OCI-LY7 (cell line): ENCODE measurements around the gene GHDC. TPM values are rescaled to one million over a fixed set of nuclear protein-coding genes. Genes with fewer than 3 reads are reported as not detected.

Source experiments
- BruUV-seq: library from RNA; stranded (reverse); fragments of 400-500 nt; replicated peaks from 2 replicates; lab custom pipeline; 2021; lab: Mats Ljungman, UMichigan
- CTCF ChIA-PET: fragments of 300-600 bp; sonication (Branson Sonifier 250); formaldehyde crosslinking; loops from one replicate; lab custom pipeline; 2022; ENCODE audit warnings: antibody characterized with exemption; ENCODE audit not compliant: unreplicated experiment; lab: Charles Lee
- POLR2A ChIA-PET: fragments of 300-600 bp; sonication (Branson Sonifier 250); formaldehyde crosslinking; loops from one replicate; lab custom pipeline; 2022; ENCODE audit warnings: antibody characterized with exemption; lab: Charles Lee
- DNase-seq: peaks from one replicate; pipeline ENCODE4 v3.0.0-alpha.2; 2015; ENCODE audit warnings: low spot score
- H2AFZ ChIP-seq: fragments of 200-600 bp; sonication (generic), shearing (Covaris generic); 2 replicates; pipeline ENCODE4 v1.6.1; 2014; ENCODE audit warnings: mild to moderate bottlenecking, antibody characterized with exemption, low read length, moderate library complexity
- H3K27ac ChIP-seq: fragments of 200-600 bp; sonication (generic); 2 replicates; pipeline ENCODE4 v1.5.1; 2014; ENCODE audit warnings: mixed run types, low read depth, mild to moderate bottlenecking, moderate library complexity, low read length, inconsistent platforms; ENCODE audit not compliant: poor library complexity, severe bottlenecking
- H3K36me3 ChIP-seq: fragments of 200-600 bp; sonication (generic); 2 replicates; pipeline ENCODE4 v1.6.1; 2014; ENCODE audit warnings: mild to moderate bottlenecking, antibody characterized with exemption, low read length, moderate library complexity, mixed read lengths; ENCODE audit not compliant: insufficient read depth
- H3K4me1 ChIP-seq: fragments of 200-600 bp; sonication (generic); 2 replicates; pipeline ENCODE4 v1.5.1; 2014; ENCODE audit warnings: mild to moderate bottlenecking, low read length; ENCODE audit not compliant: insufficient read depth, poor library complexity, severe bottlenecking
- H3K4me2 ChIP-seq: fragments of 200-600 bp; sonication (generic); 2 replicates; pipeline ENCODE4 v1.6.1; 2014; ENCODE audit warnings: mild to moderate bottlenecking, low read length
- H3K4me3 ChIP-seq: fragments of 200-600 bp; sonication (generic); 2 replicates; pipeline ENCODE4 v1.5.1; 2014; ENCODE audit warnings: mild to moderate bottlenecking, low read depth, low read length; ENCODE audit not compliant: poor library complexity, severe bottlenecking
- H3K79me2 ChIP-seq: fragments of 200-600 bp; sonication (generic); 2 replicates; pipeline ENCODE4 v1.6.1; 2016; ENCODE audit warnings: low read depth, mild to moderate bottlenecking, low read length, moderate library complexity, mixed read lengths; ENCODE audit not compliant: insufficient read depth
- H3K9me2 ChIP-seq: fragments of 200-600 bp; sonication (generic); 2 replicates; pipeline ENCODE4 v1.6.1; 2016; ENCODE audit warnings: mild to moderate bottlenecking, low read length, mixed read lengths; ENCODE audit not compliant: insufficient read depth
- H3K9me3 ChIP-seq: fragments of 200-600 bp; sonication (generic); 2 replicates; pipeline ENCODE4 v1.6.1; 2014; ENCODE audit warnings: mild to moderate bottlenecking, mixed run types, low read length, mixed read lengths
- H4K20me1 ChIP-seq: fragments of 200-600 bp; sonication (generic); 2 replicates; pipeline ENCODE4 v1.6.1; 2014; ENCODE audit warnings: mild to moderate bottlenecking, antibody characterized with exemption, low read length, moderate library complexity, mixed read lengths; ENCODE audit not compliant: insufficient read depth
- EZH2phosphoT487 ChIP-seq: fragments of 200-600 bp; sonication (generic); IDR thresholded peaks from 2 replicates; pipeline ENCODE4 v1.6.1; 2018; ENCODE audit warnings: low read depth, borderline replicate concordance, mild to moderate bottlenecking, mixed run types, antibody characterized with exemption, low read length, moderate library complexity, mixed read lengths
- intact Hi-C: fragments of 100-400 bp; cut with micrococcal nuclease; formaldehyde crosslinking; loops from one replicate; pipeline ENCODE4 v1.10.0; 2022; ENCODE audit not compliant: unreplicated experiment
- total RNA-seq, 2 experiments: library from RNA; depleted of rRNA in 1 of 2; stranded (reverse); fragments of >200 nt in 1 of 2; shearing (Covaris generic) in 1 of 2; gene quantifications; 2 replicates each; pipeline ENCODE4 v1.2.3, GENCODE V29; 2014 to 2022
- TF ChIP-seq, protein P1 (sequence below): fragments of 200-600 bp; sonication (generic); conservative IDR thresholded peaks from 2 replicates; pipeline ENCODE4 v1.5.1; 2014; ENCODE audit warnings: mild to moderate bottlenecking, antibody characterized with exemption, low read length, moderate library complexity, mixed read lengths

Gene GHDC
- total RNA-seq, 2 experiments from 2014 or later = 30.0 to 33.2 TPM

- no peaks in the 10 kb centered on the region for H3K36me3 ChIP-seq
- H3K9me2 ChIP-seq = no peaks in the 10 kb centered on the region
- no peak overlapping the region for H3K4me3 ChIP-seq
- H3K4me2 ChIP-seq = no peak overlapping the region
- no peaks in the 10 kb centered on the region for H3K79me2 ChIP-seq
- TF ChIP-seq EZH2phosphoT487 = no peak
- TF ChIP-seq, protein P1, sequence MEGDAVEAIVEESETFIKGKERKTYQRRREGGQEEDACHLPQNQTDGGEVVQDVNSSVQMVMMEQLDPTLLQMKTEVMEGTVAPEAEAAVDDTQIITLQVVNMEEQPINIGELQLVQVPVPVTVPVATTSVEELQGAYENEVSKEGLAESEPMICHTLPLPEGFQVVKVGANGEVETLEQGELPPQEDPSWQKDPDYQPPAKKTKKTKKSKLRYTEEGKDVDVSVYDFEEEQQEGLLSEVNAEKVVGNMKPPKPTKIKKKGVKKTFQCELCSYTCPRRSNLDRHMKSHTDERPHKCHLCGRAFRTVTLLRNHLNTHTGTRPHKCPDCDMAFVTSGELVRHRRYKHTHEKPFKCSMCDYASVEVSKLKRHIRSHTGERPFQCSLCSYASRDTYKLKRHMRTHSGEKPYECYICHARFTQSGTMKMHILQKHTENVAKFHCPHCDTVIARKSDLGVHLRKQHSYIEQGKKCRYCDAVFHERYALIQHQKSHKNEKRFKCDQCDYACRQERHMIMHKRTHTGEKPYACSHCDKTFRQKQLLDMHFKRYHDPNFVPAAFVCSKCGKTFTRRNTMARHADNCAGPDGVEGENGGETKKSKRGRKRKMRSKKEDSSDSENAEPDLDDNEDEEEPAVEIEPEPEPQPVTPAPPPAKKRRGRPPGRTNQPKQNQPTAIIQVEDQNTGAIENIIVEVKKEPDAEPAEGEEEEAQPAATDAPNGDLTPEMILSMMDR = no peak
- DNase-seq = no peak
- no TSS peak for BruUV-seq
- H3K27ac ChIP-seq = no peak overlapping the region
- ChIA-PET CTCF (no interaction called here), POLR2A (no interaction called here)
- intact Hi-C loops = no loop called here
- H3K4me1 ChIP-seq = no peaks in the 10 kb centered on the region
- H3K9me3 ChIP-seq = no peaks in the 10 kb centered on the region
- no peak overlapping the region for H2AFZ ChIP-seq
- no peaks in the 10 kb centered on the region for H4K20me1 ChIP-seq
Measured at GRCh38 chr17:42165751-42166150, 28.5 kb downstream of the GHDC start.

DNA sequence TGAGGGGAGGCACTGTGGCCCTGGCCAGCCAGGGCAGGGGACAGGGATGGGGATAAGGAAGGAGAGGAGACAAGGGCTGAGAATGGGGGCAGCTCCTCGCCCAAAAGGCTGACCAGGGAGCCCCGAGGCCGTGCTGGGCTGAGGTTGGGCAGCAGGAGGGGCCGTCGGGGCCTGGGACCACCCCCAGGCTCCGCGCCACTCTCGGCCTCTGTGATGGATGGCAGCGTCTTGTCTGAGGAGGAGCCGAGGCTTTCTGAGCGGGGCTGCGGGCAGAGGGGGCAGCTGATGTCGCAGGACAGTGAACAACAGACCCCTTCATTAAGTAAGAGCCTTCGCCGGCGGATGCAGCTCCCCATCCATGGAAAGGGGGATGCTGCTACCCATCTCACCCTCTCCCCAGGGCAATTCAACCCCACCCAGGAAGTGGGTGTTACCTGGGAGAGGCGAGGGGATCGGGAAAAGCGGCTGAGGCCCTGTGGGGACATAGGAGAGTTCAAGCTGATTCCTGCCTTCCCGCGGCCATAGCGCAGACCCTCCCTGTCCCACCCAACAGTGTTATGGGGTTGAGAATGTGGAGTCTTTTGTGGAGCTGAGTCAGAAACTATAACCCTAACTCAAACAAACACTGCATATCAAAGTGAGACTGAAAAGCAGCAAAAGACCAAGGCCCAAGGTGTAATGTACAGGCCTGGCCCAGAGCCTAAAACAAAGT, 30.4 kb downstream of the GHDC start:
- no peak for TF ChIP-seq EZH2phosphoT487
- TF ChIP-seq, protein P1 = no peak
- intact Hi-C loops = no loop called here
- no peaks in the 10 kb centered on the region for H4K20me1 ChIP-seq
- ChIA-PET CTCF (no interaction called here), POLR2A (interaction anchor here (0.6 kb wide), 1 partner anchor 12 kb away, joined by 4 read pairs; no protein-coding TSS in a partner anchor)
- no peak for DNase-seq
- H2AFZ ChIP-seq = no peak overlapping the region
- no peaks in the 10 kb centered on the region for H3K9me3 ChIP-seq
- no TSS peak for BruUV-seq
- H3K4me3 ChIP-seq = no peak overlapping the region
- H3K36me3 ChIP-seq = no peaks in the 10 kb centered on the region
- H3K79me2 ChIP-seq = no peaks in the 10 kb centered on the region
- H3K9me2 ChIP-seq = no peaks in the 10 kb centered on the region
- H3K4me2 ChIP-seq = no peak overlapping the region
- H3K4me1 ChIP-seq = no peaks in the 10 kb centered on the region
- H3K27ac ChIP-seq = no peak overlapping the region

DNA sequence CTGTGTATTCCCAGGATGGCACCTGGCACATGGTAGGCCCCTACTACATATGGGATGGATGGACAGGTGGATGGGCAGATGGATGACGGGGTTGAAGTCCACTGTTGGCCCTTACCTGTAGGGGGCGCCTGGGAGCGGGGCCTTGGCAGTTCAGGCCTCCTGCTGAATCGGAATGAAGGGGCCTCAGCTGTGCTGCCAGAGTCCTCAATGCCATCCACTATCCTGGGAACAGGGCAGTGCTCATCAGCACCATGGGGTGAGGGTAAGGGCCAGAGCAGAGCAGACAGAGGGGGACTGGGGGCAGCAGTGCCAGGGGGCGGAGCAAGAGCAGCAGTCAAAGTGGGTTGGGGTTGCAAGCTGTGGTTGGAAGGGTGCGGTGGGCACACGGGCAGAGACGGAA, 31.2 kb downstream of the GHDC start:
- Histone ChIP-seq H3K4me3 (no peak overlapping the region), H3K9me3 (no peaks in the 10 kb centered on the region), H3K27ac (no peak overlapping the region), H4K20me1 (no peaks in the 10 kb centered on the region), H2AFZ (no peak overlapping the region), H3K79me2 (no peaks in the 10 kb centered on the region), H3K36me3 (no peaks in the 10 kb centered on the region), H3K4me2 (no peak overlapping the region), H3K9me2 (no peaks in the 10 kb centered on the region), H3K4me1 (no peaks in the 10 kb centered on the region)
- peak; percentile 36 for DNase-seq
- TF ChIP-seq, protein P1 = peak; percentile 83
- no peak for TF ChIP-seq EZH2phosphoT487
- ChIA-PET POLR2A (no interaction called here), CTCF (no interaction called here)
- BruUV-seq = no TSS peak
- intact Hi-C loops = no loop called here
